ENCODE data around the gene AIFM3. TPM values are rescaled to one million over a fixed set of nuclear protein-coding genes. Genes with fewer than 3 reads are reported as not detected.

AIFM3 gene
- total RNA-seq, 2 donors from 2014 or later = 76.9 to 156 TPM

DNA sequence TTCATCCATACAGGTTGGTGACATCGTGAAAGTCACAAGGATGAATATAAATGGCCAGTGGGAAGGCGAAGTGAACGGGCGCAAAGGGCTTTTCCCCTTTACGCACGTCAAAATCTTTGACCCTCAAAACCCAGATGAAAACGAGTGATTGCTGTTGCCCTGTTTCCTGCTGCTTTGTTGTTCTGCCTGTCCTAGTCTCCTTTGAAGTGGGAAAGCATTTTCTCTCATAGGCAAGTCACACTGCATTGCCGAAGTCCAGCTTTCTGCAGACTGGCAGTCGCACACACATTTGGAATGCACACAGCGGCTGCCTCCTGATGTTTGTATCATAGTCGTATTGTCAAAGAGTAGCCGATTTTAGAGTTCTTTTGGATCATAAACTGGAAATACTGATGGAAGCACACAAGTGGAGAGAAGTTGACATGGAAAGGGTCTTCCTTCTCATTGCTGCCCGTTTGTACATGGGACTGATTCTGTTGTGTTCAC lies 17.3 kb upstream of the AIFM3 start:
- no peak for DNase-seq
- peak overlapping the region; percentile 78 for H3K27ac ChIP-seq
- H3K4me3 ChIP-seq = no peak overlapping the region
- intact Hi-C loops (cut with DNase I) = loop anchor here (5.0 kb wide), 1 partner anchor 32 kb away; the partner anchor contains the start of gene CRKL
- H3K9me3 ChIP-seq = no peaks in the 10 kb centered on the region
- H3K4me1 ChIP-seq = peaks cover 23% of the 10 kb centered on the region
- no peaks in the 10 kb centered on the region for H3K27me3 ChIP-seq
- H3K36me3 ChIP-seq = no peaks in the 10 kb centered on the region
- TF ChIP-seq, protein P1, sequence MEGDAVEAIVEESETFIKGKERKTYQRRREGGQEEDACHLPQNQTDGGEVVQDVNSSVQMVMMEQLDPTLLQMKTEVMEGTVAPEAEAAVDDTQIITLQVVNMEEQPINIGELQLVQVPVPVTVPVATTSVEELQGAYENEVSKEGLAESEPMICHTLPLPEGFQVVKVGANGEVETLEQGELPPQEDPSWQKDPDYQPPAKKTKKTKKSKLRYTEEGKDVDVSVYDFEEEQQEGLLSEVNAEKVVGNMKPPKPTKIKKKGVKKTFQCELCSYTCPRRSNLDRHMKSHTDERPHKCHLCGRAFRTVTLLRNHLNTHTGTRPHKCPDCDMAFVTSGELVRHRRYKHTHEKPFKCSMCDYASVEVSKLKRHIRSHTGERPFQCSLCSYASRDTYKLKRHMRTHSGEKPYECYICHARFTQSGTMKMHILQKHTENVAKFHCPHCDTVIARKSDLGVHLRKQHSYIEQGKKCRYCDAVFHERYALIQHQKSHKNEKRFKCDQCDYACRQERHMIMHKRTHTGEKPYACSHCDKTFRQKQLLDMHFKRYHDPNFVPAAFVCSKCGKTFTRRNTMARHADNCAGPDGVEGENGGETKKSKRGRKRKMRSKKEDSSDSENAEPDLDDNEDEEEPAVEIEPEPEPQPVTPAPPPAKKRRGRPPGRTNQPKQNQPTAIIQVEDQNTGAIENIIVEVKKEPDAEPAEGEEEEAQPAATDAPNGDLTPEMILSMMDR (IDR thresholded peaks at IDR 0.05) = no peak
- H3K9ac ChIP-seq (ENCODE audit: low read depth in 2 of 2, low read length in 2 of 2) = peak overlapping the region in 1 of 2 donors; percentile 21

DNA sequence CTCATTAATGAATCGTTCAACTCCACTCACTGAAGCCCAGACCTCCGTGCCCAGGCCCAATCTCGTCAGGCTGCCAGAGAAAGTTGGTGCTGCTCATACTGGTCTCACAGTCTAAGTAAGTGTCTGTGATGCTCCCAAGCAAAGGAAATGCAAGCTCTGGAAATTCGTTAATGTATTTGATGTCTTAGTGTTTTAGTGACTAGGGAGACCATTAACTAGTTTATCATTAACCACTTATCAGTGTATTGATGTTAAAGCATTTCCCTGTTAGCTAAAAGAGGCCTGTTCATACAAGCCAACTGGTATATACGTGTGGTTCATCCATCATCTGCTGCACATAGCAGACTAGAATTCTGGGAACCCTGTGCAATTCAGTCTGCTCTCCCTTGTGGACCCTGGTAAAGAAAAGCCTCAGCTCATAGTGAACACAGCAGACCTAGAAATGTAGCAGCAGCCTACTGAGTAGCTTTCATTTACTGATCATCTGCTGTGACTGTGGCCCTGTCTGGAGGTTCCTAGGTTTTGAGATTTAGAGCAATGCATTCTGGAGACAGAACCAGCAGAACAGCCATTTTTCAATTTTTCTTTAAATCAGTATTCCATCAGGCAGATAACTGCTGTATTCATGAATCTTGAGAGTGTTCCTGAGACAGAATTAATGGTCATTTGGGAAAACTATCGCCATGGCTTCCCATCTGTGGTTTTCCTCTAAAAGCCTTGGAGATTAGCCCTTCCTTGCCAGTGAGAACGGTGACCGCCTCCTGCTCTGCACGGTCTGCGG lies 15.7 kb upstream of the AIFM3 start:
- Histone ChIP-seq H3K27ac (peak overlapping the region; percentile 78), H3K9ac (ENCODE audit: low read depth in 2 of 2, low read length in 2 of 2) (peak overlapping the region in 1 of 2 donors; percentile 73), H3K4me3 (no peak overlapping the region), H3K27me3 (no peaks in the 10 kb centered on the region), H3K36me3 (no peaks in the 10 kb centered on the region), H3K9me3 (no peaks in the 10 kb centered on the region), H3K4me1 (peaks cover 23% of the 10 kb centered on the region)
- DNase-seq = peak; percentile 36
- TF ChIP-seq, protein P1 (IDR thresholded peaks at IDR 0.05) = no peak
- intact Hi-C loops (cut with DNase I) = loop anchor here (5.0 kb wide), 1 partner anchor 34 kb away; the partner anchor contains the start of gene CRKL

DNA sequence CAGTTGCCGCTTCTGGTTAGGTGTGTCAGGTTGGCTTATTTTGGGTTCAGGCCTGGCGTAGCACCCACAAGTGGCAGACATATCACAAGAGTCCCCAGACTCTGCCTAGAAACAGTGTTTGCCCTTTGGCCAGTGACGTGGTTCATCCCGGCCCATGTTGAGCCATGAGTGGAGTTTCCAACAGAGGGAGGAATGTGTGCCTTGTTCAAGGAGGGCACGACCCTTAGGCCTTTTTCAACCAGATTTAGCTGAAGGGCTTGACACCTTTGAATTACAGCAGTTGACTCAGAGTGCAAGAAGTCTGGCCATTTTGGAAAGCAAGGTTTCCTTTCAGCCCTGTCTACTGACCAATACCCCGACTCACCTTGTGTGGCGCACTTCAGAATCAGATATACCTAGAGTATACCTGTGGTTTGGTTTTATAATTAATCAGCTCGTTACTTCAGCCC lies 15.1 kb upstream of the AIFM3 start:
- intact Hi-C loops (cut with DNase I) = loop anchor here (5.0 kb wide), 1 partner anchor 35 kb away; the partner anchor contains the start of gene CRKL
- no peaks in the 10 kb centered on the region for H3K9me3 ChIP-seq
- no peaks in the 10 kb centered on the region for H3K27me3 ChIP-seq
- peak overlapping the region in 1 of 2 donors; percentile 73 for H3K9ac ChIP-seq (ENCODE audit: low read depth in 2 of 2, low read length in 2 of 2)
- no peak overlapping the region for H3K4me3 ChIP-seq
- TF ChIP-seq, protein P1 (IDR thresholded peaks at IDR 0.05) = peak; percentile 28
- H3K36me3 ChIP-seq = no peaks in the 10 kb centered on the region
- peak; percentile 55 for DNase-seq
- peaks cover 23% of the 10 kb centered on the region for H3K4me1 ChIP-seq
- H3K27ac ChIP-seq = peak overlapping the region; percentile 78

DNA sequence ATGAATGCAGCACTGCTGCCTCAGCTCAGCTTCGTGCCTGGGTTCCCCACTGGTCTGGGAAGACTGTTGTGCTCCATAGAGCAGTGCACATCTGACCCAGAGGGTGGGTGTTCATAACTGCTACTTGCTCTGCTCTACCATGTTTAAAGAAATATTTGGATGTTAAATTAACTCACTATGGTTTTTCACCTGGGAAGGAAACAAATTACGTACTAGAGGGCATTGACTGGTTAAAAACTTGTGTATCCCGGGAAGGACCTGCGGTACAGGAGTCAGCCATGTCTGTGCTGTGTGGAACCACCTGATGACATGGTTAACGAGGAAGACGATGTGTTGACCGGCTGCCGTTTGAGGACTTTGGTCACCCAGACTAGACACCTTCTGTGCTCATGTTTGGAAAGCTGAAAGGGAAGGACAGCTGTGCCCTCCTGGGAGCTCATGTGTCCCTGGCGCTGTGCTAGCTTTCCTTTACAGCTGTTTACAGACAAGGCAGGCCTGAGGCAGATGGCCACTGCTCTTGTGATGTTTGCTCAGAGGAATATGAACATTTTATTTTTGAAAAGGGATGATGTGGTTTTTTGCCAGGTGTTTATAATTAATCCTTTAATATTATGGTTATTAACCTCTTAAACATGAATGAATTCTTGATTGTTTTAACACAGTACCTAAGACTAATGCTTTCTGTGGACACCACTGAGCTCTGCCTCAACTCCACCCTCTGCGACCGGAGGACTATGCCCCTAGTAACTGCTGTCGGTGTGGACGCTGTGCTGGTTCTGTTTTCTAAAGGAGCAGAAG lies 14.3 kb upstream of the AIFM3 start:
- Histone ChIP-seq H3K9ac (ENCODE audit: low read depth in 2 of 2, low read length in 2 of 2) (peak overlapping the region; percentile 33 to 73), H3K27me3 (no peaks in the 10 kb centered on the region), H3K4me3 (no peak overlapping the region), H3K4me1 (peaks cover 21% of the 10 kb centered on the region), H3K36me3 (no peaks in the 10 kb centered on the region), H3K9me3 (no peaks in the 10 kb centered on the region), H3K27ac (peak overlapping the region; percentile 78)
- intact Hi-C loops (cut with DNase I) = loop anchor here (5.0 kb wide), 1 partner anchor 35 kb away; the partner anchor contains the start of gene CRKL
- peak; percentile 89 for DNase-seq
- TF ChIP-seq, protein P1 (IDR thresholded peaks at IDR 0.05) = no peak

DNA sequence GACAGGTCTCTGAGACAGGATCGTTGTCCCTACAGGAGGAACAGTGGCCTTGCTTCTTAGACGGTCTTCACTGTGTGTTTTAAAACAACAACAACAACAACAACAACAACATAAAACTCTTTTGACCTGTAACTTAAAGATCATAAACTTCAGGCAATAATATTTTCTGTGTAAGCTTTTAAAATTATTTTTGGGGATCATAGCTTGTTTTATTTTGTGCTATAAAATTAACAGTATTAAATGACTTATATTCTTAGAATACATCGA lies 13.8 kb upstream of the AIFM3 start:
- DNase-seq = no peak
- no peaks in the 10 kb centered on the region for H3K36me3 ChIP-seq
- peaks cover 17% of the 10 kb centered on the region for H3K4me1 ChIP-seq
- peak overlapping the region in 1 of 2 donors; percentile 73 for H3K9ac ChIP-seq (ENCODE audit: low read depth in 2 of 2, low read length in 2 of 2)
- intact Hi-C loops (cut with DNase I) = loop anchor here (5.0 kb wide), 1 partner anchor 36 kb away; the partner anchor contains the start of gene CRKL
- no peaks in the 10 kb centered on the region for H3K9me3 ChIP-seq
- H3K27me3 ChIP-seq = no peaks in the 10 kb centered on the region
- H3K4me3 ChIP-seq = no peak overlapping the region
- TF ChIP-seq, protein P1 (IDR thresholded peaks at IDR 0.05) = no peak
- peak overlapping the region; percentile 78 for H3K27ac ChIP-seq
